ENCODE data around the gene CENPX.

The CENPX gene

GRCh38 chr17:82011617-82012187 is 11.0 kb downstream of the CENPX start:
- DNase-seq (ENCODE audit: low spot score), result no peak

DNA sequence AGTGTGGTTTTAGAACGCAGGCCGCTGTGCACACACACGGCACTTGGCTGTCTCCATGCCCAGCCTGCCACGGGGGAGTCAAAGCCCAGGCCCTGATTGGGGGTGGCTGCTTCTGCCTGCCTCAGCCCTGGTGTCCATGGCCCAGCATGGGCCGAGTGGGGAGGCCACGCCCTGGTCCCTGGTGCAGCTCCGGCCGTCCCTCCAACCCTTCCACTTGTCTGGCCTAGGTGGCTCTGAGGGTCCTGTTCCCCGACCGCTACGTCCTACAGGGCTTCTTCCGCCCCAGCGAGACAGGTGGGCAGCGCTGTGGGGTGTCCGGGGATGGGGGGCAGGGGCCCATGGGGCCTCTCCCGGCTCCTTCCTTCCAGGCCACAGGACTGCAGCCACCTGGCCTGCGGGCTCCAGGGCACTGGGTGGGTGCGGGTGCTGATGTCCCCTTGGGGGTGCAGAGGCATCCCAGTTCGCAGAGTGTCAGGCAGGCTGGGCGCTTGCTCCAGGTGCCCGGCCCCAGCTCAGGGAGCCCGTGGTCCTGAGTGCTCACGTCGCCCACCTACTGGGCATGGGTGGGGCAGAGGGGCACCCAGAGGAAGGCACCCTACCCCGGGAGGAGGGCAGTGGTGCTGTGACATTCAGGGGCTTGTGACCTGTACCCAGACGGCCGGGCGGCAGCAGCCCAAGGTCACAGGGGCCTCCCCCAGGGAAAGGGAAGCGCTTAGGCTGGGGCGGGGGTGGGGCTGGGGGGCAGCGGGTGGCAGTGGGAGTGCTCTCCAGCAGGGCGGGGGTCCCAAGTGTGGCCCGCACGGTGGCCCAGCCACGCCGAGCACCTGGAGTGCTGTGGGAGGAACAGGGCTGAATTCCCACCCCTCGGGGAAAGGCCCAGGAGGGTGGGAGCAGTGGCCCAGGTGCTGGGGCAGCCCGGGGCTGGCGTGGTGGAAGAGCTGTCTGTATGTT is 11.8 kb downstream of the CENPX start:
- DNase-seq (ENCODE audit: low spot score), result no peak

DNA sequence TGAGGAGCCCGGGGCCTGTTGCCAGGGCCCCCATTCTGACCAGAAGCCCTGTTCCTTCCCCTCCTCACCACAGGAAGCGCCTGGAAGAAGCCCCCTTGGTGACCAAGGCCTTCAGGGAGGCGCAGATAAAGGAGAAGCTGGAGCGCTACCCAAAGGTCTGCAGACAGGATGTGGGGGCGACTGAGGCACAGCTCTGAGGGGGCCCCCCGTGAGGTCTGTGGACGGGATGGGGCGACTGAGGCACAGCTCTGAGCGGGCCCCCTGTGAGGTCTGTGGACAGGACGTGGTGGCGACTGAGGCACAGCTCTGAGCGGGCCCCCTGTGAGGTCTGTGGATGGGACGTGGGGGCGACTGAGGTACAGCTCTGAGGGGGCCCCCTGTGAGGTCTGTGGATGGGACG is 13.3 kb downstream of the CENPX start:
- no peak for DNase-seq (ENCODE audit: low spot score)

GRCh38 chr17:82008941-82009405 is 13.7 kb downstream of the CENPX start:
- no peak for DNase-seq (ENCODE audit: low spot score)

GRCh38 chr17:82008258-82008940 is 14.3 kb downstream of the CENPX start:
- DNase-seq (ENCODE audit: low spot score), result no peak

DNA sequence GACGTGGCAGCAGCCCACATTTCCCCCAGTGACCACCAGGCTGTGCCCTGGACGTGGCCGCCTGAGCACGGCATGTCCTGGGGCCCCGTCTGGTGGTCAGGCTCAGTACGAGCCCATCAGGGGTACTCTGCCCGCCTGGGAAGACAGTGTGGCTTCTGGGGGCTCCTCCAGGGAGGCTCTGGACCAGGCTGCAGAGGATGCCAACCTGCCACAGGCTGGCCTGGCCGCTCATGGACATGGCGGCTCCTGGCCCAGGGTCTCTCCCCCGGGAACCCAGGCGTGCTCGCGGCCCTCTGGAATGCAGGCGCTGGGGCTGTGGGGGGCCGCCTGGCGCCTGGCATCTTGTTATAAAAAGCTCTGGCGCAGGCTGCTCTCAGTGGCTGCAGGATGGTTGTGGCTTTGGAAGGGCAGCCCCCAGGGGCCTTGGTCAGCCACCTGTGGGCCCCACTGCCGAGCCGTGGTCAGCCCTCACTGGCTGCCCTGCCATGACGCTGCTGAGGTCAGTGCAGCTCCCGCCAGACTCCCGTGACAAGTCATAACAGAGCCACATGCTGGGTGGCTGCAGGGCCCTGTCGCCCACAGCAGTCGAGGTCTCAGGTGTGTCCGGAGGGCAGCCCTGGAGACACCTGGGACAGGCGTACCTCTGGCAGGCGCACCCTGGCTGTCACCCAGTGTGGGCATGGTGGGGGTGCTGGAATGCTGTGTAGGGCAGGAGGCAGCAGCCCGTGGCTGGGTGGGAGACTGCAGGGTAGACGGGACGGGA is 15.0 kb downstream of the CENPX start:
- no peak for DNase-seq (ENCODE audit: low spot score)

- no peak for DNase-seq (ENCODE audit: low spot score)
These were observed 15.5 kb downstream of the CENPX start for GRCh38 chr17:82007228-82007494.

GRCh38 chr17:82006468-82007227 is 16.0 kb downstream of the CENPX start:
- no peak for DNase-seq (ENCODE audit: low spot score)

DNA sequence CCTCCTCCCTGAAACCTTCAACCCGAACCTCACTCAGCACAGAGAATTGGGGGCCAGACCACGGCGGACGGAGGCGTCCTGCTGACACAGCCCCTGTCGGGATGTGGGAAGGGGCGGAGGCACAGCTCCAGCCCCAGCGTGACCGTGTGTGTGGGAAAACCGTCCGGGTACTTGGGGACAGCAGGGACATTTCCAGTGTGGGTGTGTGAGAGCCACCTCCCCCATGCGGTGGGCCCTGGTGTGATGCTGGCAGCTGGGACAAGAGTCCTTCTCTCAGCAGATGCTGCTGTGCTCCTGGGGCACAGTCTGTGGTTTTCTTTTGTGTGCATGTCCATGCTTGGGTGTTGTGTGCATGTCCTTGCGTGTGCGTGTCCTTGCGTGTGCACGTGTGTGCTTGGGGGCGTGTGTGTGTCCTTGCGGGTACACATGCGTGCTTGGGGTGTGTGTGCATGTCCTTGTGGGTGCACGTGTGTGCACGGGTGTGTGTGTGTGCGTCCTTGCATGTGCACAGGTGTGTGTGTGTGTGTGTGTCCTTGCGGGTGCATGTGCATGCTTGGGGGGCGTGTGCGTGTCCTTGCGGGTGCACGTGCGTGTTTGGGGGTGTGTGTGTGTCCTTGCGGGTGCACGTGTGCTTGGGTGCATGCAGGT is 16.9 kb downstream of the CENPX start:
- DNase-seq (ENCODE audit: low spot score), result no peak

GRCh38 chr17:82004517-82005455 is 17.9 kb downstream of the CENPX start:
- DNase-seq (ENCODE audit: low spot score), result no peak

DNA sequence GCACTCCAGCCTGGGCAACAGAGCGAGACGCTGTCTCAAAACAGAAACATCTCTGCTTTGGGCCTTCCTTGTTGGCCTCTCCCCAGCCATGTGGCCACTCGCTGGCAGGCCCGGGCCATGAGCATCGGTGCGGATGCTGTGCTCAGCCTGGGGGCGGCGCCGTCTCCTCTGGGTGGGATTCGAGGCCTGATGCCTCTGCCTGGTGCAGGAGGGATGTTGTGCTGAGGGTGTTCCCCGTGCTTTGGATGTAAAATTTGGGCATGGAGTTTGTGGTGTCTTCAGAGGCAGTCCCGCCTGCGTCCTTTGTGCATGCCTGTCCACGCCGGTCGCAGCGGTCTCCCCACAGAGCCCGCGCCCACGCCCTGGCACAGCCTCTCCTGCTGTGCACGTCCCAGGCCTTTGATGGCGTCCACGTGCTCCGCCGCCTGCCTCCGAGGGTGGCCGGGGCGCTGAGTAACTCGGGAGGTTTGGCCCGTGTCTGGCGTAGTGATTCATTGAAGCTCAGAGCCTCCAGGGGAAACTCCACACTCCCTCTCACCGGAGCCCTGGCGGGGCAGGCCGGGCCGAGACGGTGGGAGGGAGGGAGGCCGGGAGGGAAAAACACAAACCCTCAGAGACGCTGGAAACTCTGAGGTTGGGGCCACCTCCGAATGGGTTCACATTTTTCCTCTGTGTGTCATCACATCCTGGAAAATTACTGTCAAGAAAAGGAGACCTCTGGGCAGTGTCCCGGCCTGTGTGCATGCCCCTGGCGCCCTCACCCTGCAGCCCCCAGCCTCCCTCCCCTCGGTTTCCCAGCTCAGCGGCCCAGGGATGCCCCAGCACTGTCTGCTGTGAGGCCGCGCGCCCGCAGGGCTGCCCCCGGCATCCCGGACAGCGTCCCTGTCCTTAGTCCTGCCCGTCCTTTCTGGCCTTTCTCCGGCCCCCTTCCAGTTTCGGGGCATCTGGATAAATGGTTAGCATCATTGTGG is 19.0 kb downstream of the CENPX start:
- peak; percentile 45 for DNase-seq (ENCODE audit: low spot score)

- no peak for DNase-seq (ENCODE audit: low spot score)
These were observed 21.1 kb downstream of the CENPX start for GRCh38 chr17:82001571-82002056.

- DNase-seq (ENCODE audit: low spot score), result no peak
These were observed 21.7 kb downstream of the CENPX start for GRCh38 chr17:82000803-82001570.

DNA sequence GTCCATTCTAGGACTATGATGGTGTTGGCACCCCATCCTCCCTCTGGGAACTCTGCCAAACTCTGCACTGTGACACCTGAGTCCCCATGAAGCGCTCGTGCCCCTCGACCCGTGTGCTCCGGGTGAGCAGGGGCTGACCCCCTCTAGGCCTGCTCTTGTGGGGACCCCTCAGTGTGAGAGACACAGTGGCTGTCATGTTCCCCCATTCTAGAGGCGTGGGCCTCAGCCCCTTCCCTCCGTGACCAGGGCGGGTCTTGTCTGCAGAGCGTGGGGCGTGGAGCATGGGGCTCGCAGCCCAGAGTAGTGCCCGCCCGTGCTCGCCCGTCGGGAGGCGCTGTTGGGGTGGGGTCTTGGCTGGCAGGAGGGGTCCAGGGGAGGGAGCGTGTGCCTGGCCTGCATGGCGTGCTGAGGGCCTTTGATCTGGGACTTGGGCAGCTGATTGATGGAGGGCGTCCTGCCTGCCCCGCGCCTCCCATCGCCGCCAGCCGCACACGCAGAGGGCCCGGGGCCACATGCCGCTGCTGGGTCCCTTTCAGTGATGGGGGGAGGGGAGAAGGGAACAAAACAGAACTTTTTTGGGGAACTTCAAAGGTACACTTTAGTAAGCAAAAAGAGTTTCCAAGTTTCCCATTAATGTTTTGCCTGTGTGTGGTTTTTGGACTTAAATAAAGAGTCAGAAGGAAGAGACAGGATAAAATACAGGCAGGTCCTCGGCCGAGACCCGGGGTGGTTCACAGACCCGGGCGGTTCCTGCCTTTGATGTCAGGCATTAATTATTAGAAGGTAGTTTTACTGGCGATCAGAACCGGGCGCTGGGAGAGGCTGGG is 22.5 kb downstream of the CENPX start:
- DNase-seq (ENCODE audit: low spot score), result no peak

DNA sequence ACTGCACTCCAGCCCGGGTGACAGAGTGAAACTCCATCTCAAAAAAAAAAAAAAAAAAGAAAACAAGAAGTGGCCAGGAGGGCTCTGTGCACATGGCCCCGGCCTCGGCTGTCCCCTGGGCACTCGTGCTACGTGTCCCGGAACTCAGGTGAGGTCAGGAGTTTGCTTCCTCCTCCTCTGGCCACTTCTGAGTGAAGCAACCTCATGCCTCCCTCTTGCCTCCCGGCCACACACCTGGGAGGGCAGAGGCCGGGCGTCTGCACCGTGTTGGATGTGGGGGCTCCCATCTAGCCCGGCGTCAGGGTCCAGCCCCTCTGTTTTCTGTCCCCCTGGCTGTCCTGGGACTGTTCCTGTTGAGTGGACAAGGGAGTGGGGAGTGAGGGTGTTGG is 23.1 kb downstream of the CENPX start:
- DNase-seq (ENCODE audit: low spot score), result no peak

DNA sequence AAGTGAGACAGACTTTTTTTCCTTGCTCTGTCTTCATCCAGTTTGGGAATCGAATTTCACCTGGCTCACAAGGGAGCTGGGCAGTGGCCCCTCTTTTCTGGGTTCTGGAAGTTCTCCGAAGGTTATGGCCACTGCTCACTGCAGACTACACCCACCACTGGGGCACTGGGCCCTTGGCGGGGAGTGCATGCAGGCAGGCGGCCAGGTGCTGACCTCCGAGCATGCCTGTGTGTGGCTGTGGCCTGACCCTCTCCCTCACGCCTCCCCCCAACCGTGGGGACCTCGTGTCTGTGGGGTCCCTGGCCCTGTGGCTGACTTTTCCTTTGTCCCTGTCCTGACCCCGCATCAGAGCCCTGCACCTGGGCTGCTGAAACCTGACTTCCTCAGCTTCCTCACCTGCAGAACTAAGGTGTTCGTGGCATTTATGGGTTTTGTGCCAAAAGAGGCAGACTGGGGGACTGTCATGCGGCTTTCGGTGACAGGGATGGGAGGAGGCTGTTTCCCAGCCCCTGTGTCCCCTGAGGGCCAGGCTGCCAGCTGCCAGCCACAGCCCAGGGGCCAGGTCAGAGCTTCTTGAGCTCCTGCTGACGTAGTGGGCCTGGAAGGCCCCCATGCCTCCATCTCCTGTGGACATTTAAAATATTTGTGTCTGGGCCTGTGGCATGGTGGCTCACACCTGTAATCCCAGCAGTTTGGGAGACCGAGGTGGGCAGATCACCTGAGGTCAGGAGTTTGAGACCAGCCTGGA is 23.8 kb downstream of the CENPX start:
- DNase-seq (ENCODE audit: low spot score), result no peak
